Activated T-helper 2 cell treated with anti-CD3 and anti-CD28 coated beads, Interferon-gamma antibody, Interleukin-2, Interleukin-4, amounts not matched to agents 10 μg/mL and 5 μg/mL and 100 μg/mL, durations not matched to agents 14 hours and 24 hours and 36 hours (primary cell): ENCODE measurements around the gene SEMA6D. TPM values are rescaled to one million over a fixed set of nuclear protein-coding genes. Genes with fewer than 3 reads are reported as not detected.

Experiments
- DNase-seq: peaks from one replicate; pipeline ENCODE4 v3.0.0; 2021; ENCODE audit warnings: low spot score
- H3K27ac Mint-ChIP-seq: one replicate; pipeline ENCODE4 v1.8.0; 2021; ENCODE audit warnings: mixed read lengths
- H3K27me3 Mint-ChIP-seq: one replicate; pipeline ENCODE4 v1.8.0; 2021; ENCODE audit warnings: low read depth, mixed read lengths
- H3K36me3 Mint-ChIP-seq: one replicate; pipeline ENCODE4 v1.8.0; 2021; ENCODE audit warnings: low read depth, mixed read lengths
- H3K4me1 Mint-ChIP-seq: one replicate; pipeline ENCODE4 v1.8.0; 2021; ENCODE audit warnings: low read depth, mixed read lengths
- H3K4me3 Mint-ChIP-seq: one replicate; pipeline ENCODE4 v1.8.0; 2021; ENCODE audit warnings: low read depth, mild to moderate bottlenecking, moderate library complexity, mixed read lengths
- H3K9me3 Mint-ChIP-seq: one replicate; pipeline ENCODE4 v1.8.0; 2021; ENCODE audit warnings: mixed read lengths
- intact Hi-C: fragments of 100-400 bp; cut with micrococcal nuclease; formaldehyde crosslinking; loops from one replicate; pipeline ENCODE4 v1.15.1; 2023
- total RNA-seq: library from RNA; stranded (reverse); gene quantifications from 2 replicates; pipeline ENCODE4 v1.2.3, GENCODE V29; 2022

Gene SEMA6D
- total RNA-seq, 1 donor from 2014 or later = not detected

GRCh38 chr15:47721676-47722075 is 4.4 kb downstream of the SEMA6D start:
- peaks cover 38% of the 10 kb centered on the region for H3K27me3 Mint-ChIP-seq
- intact Hi-C loops = no loop called here
- no peaks in the 10 kb centered on the region for H3K9me3 Mint-ChIP-seq

GRCh38 chr15:47724346-47724745 is 7.0 kb downstream of the SEMA6D start:
- intact Hi-C loops = no loop called here
- no peak for DNase-seq
- no peaks in the 10 kb centered on the region for H3K9me3 Mint-ChIP-seq
- H3K36me3 Mint-ChIP-seq = no peaks in the 10 kb centered on the region
- no peaks in the 10 kb centered on the region for H3K4me1 Mint-ChIP-seq
- no peak overlapping the region for H3K4me3 Mint-ChIP-seq
- H3K27ac Mint-ChIP-seq = no peak overlapping the region
- H3K27me3 Mint-ChIP-seq = peaks cover 21% of the 10 kb centered on the region

More at GRCh38 chr15:47721676-47722075, 4.4 kb downstream of the SEMA6D start:
- no peak for DNase-seq
- H3K27ac Mint-ChIP-seq = no peak overlapping the region
- H3K4me3 Mint-ChIP-seq = no peak overlapping the region
- H3K36me3 Mint-ChIP-seq = no peaks in the 10 kb centered on the region
- no peaks in the 10 kb centered on the region for H3K4me1 Mint-ChIP-seq

- H3K36me3 Mint-ChIP-seq = no peaks in the 10 kb centered on the region
- no peaks in the 10 kb centered on the region for H3K9me3 Mint-ChIP-seq
- H3K27me3 Mint-ChIP-seq = peaks cover 15% of the 10 kb centered on the region
- H3K27ac Mint-ChIP-seq = no peak overlapping the region
- no peaks in the 10 kb centered on the region for H3K4me1 Mint-ChIP-seq
- no peak overlapping the region for H3K4me3 Mint-ChIP-seq
- no peak for DNase-seq
- intact Hi-C loops = no loop called here
Observed at GRCh38 chr15:47725051-47725450, 7.7 kb downstream of the SEMA6D start.

GRCh38 chr15:47725906-47726305 is 8.6 kb downstream of the SEMA6D start:
- H3K4me1 Mint-ChIP-seq = no peaks in the 10 kb centered on the region
- no peaks in the 10 kb centered on the region for H3K36me3 Mint-ChIP-seq
- intact Hi-C loops = no loop called here
- no peak overlapping the region for H3K4me3 Mint-ChIP-seq
- no peak for DNase-seq
- H3K27me3 Mint-ChIP-seq = peaks cover 9% of the 10 kb centered on the region
- no peaks in the 10 kb centered on the region for H3K9me3 Mint-ChIP-seq
- H3K27ac Mint-ChIP-seq = no peak overlapping the region

- Mint-ChIP-seq H3K4me3 (no peak overlapping the region), H3K9me3 (no peaks in the 10 kb centered on the region), H3K4me1 (no peaks in the 10 kb centered on the region), H3K27me3 (peaks cover 7% of the 10 kb centered on the region), H3K27ac (no peak overlapping the region), H3K36me3 (no peaks in the 10 kb centered on the region)
- intact Hi-C loops = no loop called here
- DNase-seq = no peak
Observed at GRCh38 chr15:47726399-47726823, 9.1 kb downstream of the SEMA6D start.

GRCh38 chr15:47727137-47727536 is 9.8 kb downstream of the SEMA6D start:
- Mint-ChIP-seq H3K27me3 (peaks cover 4% of the 10 kb centered on the region), H3K9me3 (no peaks in the 10 kb centered on the region), H3K4me1 (no peaks in the 10 kb centered on the region), H3K4me3 (no peak overlapping the region), H3K27ac (no peak overlapping the region), H3K36me3 (no peaks in the 10 kb centered on the region)
- no peak for DNase-seq
- intact Hi-C loops = no loop called here

- no peaks in the 10 kb centered on the region for H3K36me3 Mint-ChIP-seq
- DNase-seq = no peak
- no peak overlapping the region for H3K27ac Mint-ChIP-seq
- intact Hi-C loops = no loop called here
- H3K4me1 Mint-ChIP-seq = no peaks in the 10 kb centered on the region
- H3K9me3 Mint-ChIP-seq = no peaks in the 10 kb centered on the region
- no peak overlapping the region for H3K4me3 Mint-ChIP-seq
- no peaks in the 10 kb centered on the region for H3K27me3 Mint-ChIP-seq
Observed at GRCh38 chr15:47727676-47728075, 10.4 kb downstream of the SEMA6D start.

GRCh38 chr15:47728426-47728825 is 11.1 kb downstream of the SEMA6D start:
- DNase-seq = no peak
- no peaks in the 10 kb centered on the region for H3K4me1 Mint-ChIP-seq
- H3K4me3 Mint-ChIP-seq = no peak overlapping the region
- H3K27me3 Mint-ChIP-seq = no peaks in the 10 kb centered on the region
- H3K36me3 Mint-ChIP-seq = no peaks in the 10 kb centered on the region
- no peaks in the 10 kb centered on the region for H3K9me3 Mint-ChIP-seq
- intact Hi-C loops = no loop called here
- no peak overlapping the region for H3K27ac Mint-ChIP-seq

- Mint-ChIP-seq H3K4me1 (no peaks in the 10 kb centered on the region), H3K27ac (no peak overlapping the region), H3K27me3 (no peaks in the 10 kb centered on the region)
Observed at GRCh38 chr15:47728886-47729285, 11.6 kb downstream of the SEMA6D start.

GRCh38 chr15:47731230-47731629 is 13.9 kb downstream of the SEMA6D start:
- H3K9me3 Mint-ChIP-seq = no peaks in the 10 kb centered on the region
- H3K27me3 Mint-ChIP-seq = no peaks in the 10 kb centered on the region
- no peak for DNase-seq
- H3K4me3 Mint-ChIP-seq = no peak overlapping the region
- H3K27ac Mint-ChIP-seq = no peak overlapping the region
- H3K4me1 Mint-ChIP-seq = no peaks in the 10 kb centered on the region
- H3K36me3 Mint-ChIP-seq = no peaks in the 10 kb centered on the region
- intact Hi-C loops = no loop called here

More at GRCh38 chr15:47728886-47729285, 11.6 kb downstream of the SEMA6D start:
- no peak overlapping the region for H3K4me3 Mint-ChIP-seq
- DNase-seq = no peak
- intact Hi-C loops = no loop called here
- no peaks in the 10 kb centered on the region for H3K9me3 Mint-ChIP-seq
- H3K36me3 Mint-ChIP-seq = no peaks in the 10 kb centered on the region

GRCh38 chr15:47732248-47732647 is 14.9 kb downstream of the SEMA6D start:
- intact Hi-C loops = no loop called here
- Mint-ChIP-seq H3K4me1 (no peaks in the 10 kb centered on the region), H3K9me3 (no peaks in the 10 kb centered on the region), H3K27me3 (no peaks in the 10 kb centered on the region), H3K4me3 (no peak overlapping the region), H3K27ac (no peak overlapping the region), H3K36me3 (no peaks in the 10 kb centered on the region)
- DNase-seq = no peak

- Mint-ChIP-seq H3K9me3 (no peaks in the 10 kb centered on the region), H3K27me3 (no peaks in the 10 kb centered on the region), H3K4me3 (no peak overlapping the region), H3K27ac (no peak overlapping the region), H3K36me3 (no peaks in the 10 kb centered on the region), H3K4me1 (no peaks in the 10 kb centered on the region)
- intact Hi-C loops = no loop called here
- DNase-seq = no peak
Observed at GRCh38 chr15:47733085-47733484, 15.8 kb downstream of the SEMA6D start.

- Mint-ChIP-seq H3K4me1 (no peaks in the 10 kb centered on the region), H3K27ac (no peak overlapping the region), H3K36me3 (no peaks in the 10 kb centered on the region), H3K4me3 (no peak overlapping the region), H3K9me3 (no peaks in the 10 kb centered on the region), H3K27me3 (no peaks in the 10 kb centered on the region)
- no peak for DNase-seq
- intact Hi-C loops = no loop called here
Observed at GRCh38 chr15:47736143-47736786, 19.0 kb downstream of the SEMA6D start.

GRCh38 chr15:47737477-47737876 is 20.2 kb downstream of the SEMA6D start:
- Mint-ChIP-seq H3K36me3 (no peaks in the 10 kb centered on the region), H3K4me1 (no peaks in the 10 kb centered on the region), H3K27me3 (no peaks in the 10 kb centered on the region), H3K4me3 (no peak overlapping the region), H3K27ac (no peak overlapping the region), H3K9me3 (no peaks in the 10 kb centered on the region)
- no peak for DNase-seq
- intact Hi-C loops = no loop called here
